Measurements from ENCODE around the gene AHCYL2. TPM values are rescaled to one million over a fixed set of nuclear protein-coding genes. Genes with fewer than 3 reads are reported as not detected.

Gene AHCYL2
- total and polyA plus RNA-seq, 2 of the 8 experiments (the other 6 are each of a cell fraction or from before 2014, with no cell fraction given): 20.7 to 25.4 TPM

- TF ChIP-seq CTCF (IDR thresholded peaks at IDR 0.05; ENCODE audit: control extremely low read depth in 1 of 3, insufficient read depth in 1 of 3, low read depth in 1 of 3, low read length in 3 of 3) (no peak), CBX8 (IDR thresholded peaks at IDR 0.05; ENCODE audit: borderline replicate concordance, low read depth, low read length) (no peak), CHD1 (IDR thresholded peaks at IDR 0.05; ENCODE audit: low read depth, low read length) (no peak), SAP30 (IDR thresholded peaks at IDR 0.05; ENCODE audit: insufficient read depth, insufficient replicate concordance, low read length) (no peak), TEAD4 (IDR thresholded peaks at IDR 0.05; ENCODE audit: low read depth, low read length) (no peak)
Observed at GRCh38 chr7:129371487-129371886, 146.7 kb downstream of the AHCYL2 start (continued).
